ENCODE data around the gene IGF1R. TPM values are rescaled to one million over a fixed set of nuclear protein-coding genes. Genes with fewer than 3 reads are reported as not detected.

IGF1R gene
- total and polyA plus RNA-seq, 2 of the 8 experiments (the other 6 are each of a cell fraction or from before 2014, with no cell fraction given), result 32.9 to 109 TPM

- Histone ChIP-seq H3K23ac (ENCODE audit: insufficient read length) (no peak overlapping the region), H3K4ac (replicated peaks; ENCODE audit: insufficient read length, low read depth, low read length) (no peak overlapping the region), H3K14ac (ENCODE audit: insufficient read length) (no peak overlapping the region), H4K20me1 (replicated peaks in 1 of 2; ENCODE audit: control insufficient read depth in 1 of 2, insufficient read depth in 2 of 2, low read length in 2 of 2) (peaks cover 6 to 13% of the 10 kb centered on the region in 2 experiments), H3K4me1 (replicated peaks in 1 of 4; ENCODE audit: control insufficient read depth in 3 of 4, insufficient read depth in 4 of 4, low read length in 3 of 4) (peaks cover 0 to 10% (median 4%) of the 10 kb centered on the region in 4 experiments; a peak in 5 of 7 replicates), H3K56ac (replicated peaks; ENCODE audit: insufficient read length, low read depth, low read length) (no peak overlapping the region), H2BK5ac (ENCODE audit: low read depth, low read length) (no peak overlapping the region), H3K27ac (ENCODE audit: low read depth, low read length) (no peak overlapping the region), H2AK5ac (ENCODE audit: low read depth, low read length) (no peak overlapping the region), H3K4me3 (ENCODE audit: extremely low read depth in 1 of 4, insufficient read depth in 2 of 4, low read depth in 3 of 4, low read length in 4 of 4) (no peak overlapping the region), H3K27me3 (replicated peaks in 1 of 4; ENCODE audit: control insufficient read depth in 3 of 4, extremely low read depth in 1 of 4, insufficient read depth in 3 of 4, low read length in 3 of 4) (no peaks in the 10 kb centered on the region), H4K91ac (replicated peaks; ENCODE audit: insufficient read length, low read length) (no peak overlapping the region), H3K79me1 (ENCODE audit: low read depth, low read length) (peaks cover 14% of the 10 kb centered on the region), H3K36me3 (ENCODE audit: control insufficient read depth in 2 of 4, insufficient read depth in 4 of 4, low read length in 3 of 4) (no peaks in the 10 kb centered on the region), H3K23me2 (ENCODE audit: low read depth, low read length) (no peaks in the 10 kb centered on the region), H2BK15ac (ENCODE audit: low read length) (no peak overlapping the region; the same call in 1 of the 2 replicates), H3K79me2 (ENCODE audit: control insufficient read depth in 1 of 2, insufficient read depth in 2 of 2, low read length in 2 of 2) (peaks cover 4 to 92% of the 10 kb centered on the region in 2 experiments; a peak in 3 of 4 replicates), H2BK20ac (ENCODE audit: low read length) (no peak overlapping the region), H2BK120ac (replicated peaks; ENCODE audit: low read depth, low read length) (no peak overlapping the region), H2AFZ (ENCODE audit: low read length) (no peak overlapping the region), H3K4me2 (ENCODE audit: insufficient read depth in 1 of 2, low read depth in 2 of 2, low read length in 2 of 2) (no peak overlapping the region), H4K8ac (ENCODE audit: extremely low read depth, insufficient read depth, low read length) (no peak overlapping the region), H3K18ac (ENCODE audit: extremely low read depth, low read length) (no peak overlapping the region), H3K9me3 (ENCODE audit: insufficient read depth in 2 of 2, low read depth in 1 of 2, low read length in 1 of 2) (no peaks in the 10 kb centered on the region), H2BK12ac (ENCODE audit: low read depth, low read length) (no peak overlapping the region), H3K9ac (replicated peaks in 1 of 4; ENCODE audit: extremely low read depth in 1 of 4, low read depth in 3 of 4, low read length in 3 of 4) (no peak overlapping the region), H4K5ac (ENCODE audit: insufficient read length, low read depth, low read length) (no peak overlapping the region)
- no peak for TF ChIP-seq CTCF (IDR thresholded peaks at IDR 0.05; ENCODE audit: control extremely low read depth in 1 of 3, insufficient read depth in 1 of 3, low read depth in 1 of 3, low read length in 3 of 3)
- TF ChIP-seq GTF2F1 (IDR thresholded peaks at IDR 0.05; ENCODE audit: borderline replicate concordance, low read depth, low read length), result no peak
- no peak for TF ChIP-seq HDAC6 (IDR thresholded peaks at IDR 0.05; ENCODE audit: low read depth, low read length)
- no peak for TF ChIP-seq CREB1 (IDR thresholded peaks at IDR 0.05)
- TF ChIP-seq, protein P1, sequence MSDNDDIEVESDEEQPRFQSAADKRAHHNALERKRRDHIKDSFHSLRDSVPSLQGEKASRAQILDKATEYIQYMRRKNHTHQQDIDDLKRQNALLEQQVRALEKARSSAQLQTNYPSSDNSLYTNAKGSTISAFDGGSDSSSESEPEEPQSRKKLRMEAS (IDR thresholded peaks at IDR 0.05), result no peak
- TF ChIP-seq RBBP5 (IDR thresholded peaks at IDR 0.05; ENCODE audit: borderline replicate concordance, low read depth, low read length), result no peak
- no peak for TF ChIP-seq CHD2 (IDR thresholded peaks at IDR 0.05; ENCODE audit: low read length)
- TF ChIP-seq KDM5A (IDR thresholded peaks at IDR 0.05; ENCODE audit: low read length), result no peak
- TF ChIP-seq, protein P2, sequence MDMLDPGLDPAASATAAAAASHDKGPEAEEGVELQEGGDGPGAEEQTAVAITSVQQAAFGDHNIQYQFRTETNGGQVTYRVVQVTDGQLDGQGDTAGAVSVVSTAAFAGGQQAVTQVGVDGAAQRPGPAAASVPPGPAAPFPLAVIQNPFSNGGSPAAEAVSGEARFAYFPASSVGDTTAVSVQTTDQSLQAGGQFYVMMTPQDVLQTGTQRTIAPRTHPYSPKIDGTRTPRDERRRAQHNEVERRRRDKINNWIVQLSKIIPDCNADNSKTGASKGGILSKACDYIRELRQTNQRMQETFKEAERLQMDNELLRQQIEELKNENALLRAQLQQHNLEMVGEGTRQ (IDR thresholded peaks at IDR 0.05; ENCODE audit: low read length), result no peak
- no peak for TF ChIP-seq SIRT6 (IDR thresholded peaks at IDR 0.05; ENCODE audit: low read length)
- TF ChIP-seq EGR1 (IDR thresholded peaks at IDR 0.05; ENCODE audit: borderline replicate concordance, low read depth, low read length), result no peak
- ChIA-PET CTCF (ENCODE audit: partially characterized antibody) (interaction anchor here (0.6 to 4.8 kb wide), 21 partner anchors 11 to 364 kb away, joined by 3 to 54 read pairs (median 4); no protein-coding TSS in a partner anchor), POLR2A (ENCODE audit: partially characterized antibody) (interaction anchor here (1.2 kb wide), 1 partner anchor 21 kb away, joined by 3 read pairs; no protein-coding TSS in a partner anchor)
- 89% methylated on average over 11 of the region's 11 CpGs; no CpG with 5 or more reads in 1 of the 2 experiments for WGBS, 2 experiments (ENCODE audit: extremely low coverage in 1 of 2, insufficient coverage in 1 of 2, insufficient read length in 1 of 2, insufficient replicate concordance in 2 of 2, low coverage in 1 of 2, low lambda C conversion rate in 2 of 2, missing lambda C conversion rate in 1 of 2)
- DNase-seq (ENCODE audit: low read depth in 1 of 2, low spot score in 2 of 2) (no peak), FAIRE-seq (no peak)
These were observed 235.1 kb downstream of the IGF1R start for GRCh38 chr15:98883478-98883877.
